Activated CD8-positive, alpha-beta T cell treated with anti-CD3 and anti-CD28 coated beads for 36 hours (primary cell): Measurements from ENCODE around the gene MOB3A. TPM values are rescaled to one million over a fixed set of nuclear protein-coding genes. Genes with fewer than 3 reads are reported as not detected.

Experiments
- ATAC-seq: fragments of 200-7000 bp; cut with Tn5 transposase; one replicate; pipeline ENCODE4 v1.10.0; 2021; ENCODE audit warnings: mild to moderate bottlenecking, moderate library complexity
- CTCF ChIA-PET: fragments of 350-600 bp; sonication (Branson Sonifier 250); formaldehyde crosslinking; loops from one replicate; lab custom pipeline; 2021; ENCODE audit warnings: antibody characterized with exemption; lab: Charles Lee
- POLR2A ChIA-PET: fragments of 350-600 bp; sonication (Branson Sonifier 250); formaldehyde crosslinking; loops from one replicate; lab custom pipeline; 2021; ENCODE audit warnings: antibody characterized with exemption; lab: Charles Lee
- DNase-seq: peaks from one replicate; pipeline ENCODE4 v3.0.0-alpha.2; 2020
- H3K27ac Mint-ChIP-seq: one replicate; pipeline ENCODE4 v1.8.0; 2021; ENCODE audit warnings: mild to moderate bottlenecking, mixed read lengths
- H3K27me3 Mint-ChIP-seq: one replicate; pipeline ENCODE4 v1.8.0; 2021; ENCODE audit warnings: mixed read lengths
- H3K36me3 Mint-ChIP-seq: one replicate; pipeline ENCODE4 v1.8.0; 2021; ENCODE audit warnings: low read depth, mixed read lengths
- H3K4me1 Mint-ChIP-seq: one replicate; pipeline ENCODE4 v1.8.0; 2021; ENCODE audit warnings: low read depth, mixed read lengths
- H3K4me3 Mint-ChIP-seq: one replicate; pipeline ENCODE4 v1.8.0; 2021; ENCODE audit warnings: mild to moderate bottlenecking, moderate library complexity, mixed read lengths
- H3K9me3 Mint-ChIP-seq: one replicate; pipeline ENCODE4 v1.8.0; 2021; ENCODE audit warnings: mixed read lengths
- CTCF ChIP-seq: fragments of 200-600 bp; IDR thresholded peaks from one replicate; pipeline ENCODE4 v1.8.0; 2022; ENCODE audit warnings: antibody characterized with exemption, mild to moderate bottlenecking
- intact Hi-C: fragments of 100-400 bp; cut with micrococcal nuclease; formaldehyde crosslinking; loops from one replicate; pipeline ENCODE4 v1.10.0; 2022
- total RNA-seq, 2 experiments: library from RNA; stranded (reverse); gene quantifications; one replicate each; pipeline ENCODE4 v1.2.3, GENCODE V29; 2021

The MOB3A gene
- total RNA-seq, 2 experiments from 2014 or later, result 175 to 185 TPM

- H3K9me3 Mint-ChIP-seq, result no peaks in the 10 kb centered on the region
- ATAC-seq (peak; percentile 10), DNase-seq (peak; percentile 78)
- peak overlapping the region; percentile 76 for H3K27ac Mint-ChIP-seq
- intact Hi-C loops, result loop anchor here (5.0 kb wide), 1 partner anchor 37 kb away; no protein-coding TSS in a partner anchor
- peak overlapping the region; percentile 83 for H3K4me3 Mint-ChIP-seq
- TF ChIP-seq CTCF, result no peak
- H3K27me3 Mint-ChIP-seq, result no peaks in the 10 kb centered on the region
- POLR2A ChIA-PET, result interaction anchor here (0.8 to 4.2 kb wide), 6 partner anchors 9 to 45 kb away, joined by 3 to 27 read pairs (median 6); no protein-coding TSS in a partner anchor
- H3K36me3 Mint-ChIP-seq, result peaks cover 16% of the 10 kb centered on the region
- peaks cover 47% of the 10 kb centered on the region for H3K4me1 Mint-ChIP-seq
- CTCF ChIA-PET, result interaction anchor here (1.0 kb wide), 1 partner anchor 30 kb away, joined by 4 read pairs; no protein-coding TSS in a partner anchor
Measured at GRCh38 chr19:2049741-2050348, 46.3 kb downstream of the MOB3A start.

DNA sequence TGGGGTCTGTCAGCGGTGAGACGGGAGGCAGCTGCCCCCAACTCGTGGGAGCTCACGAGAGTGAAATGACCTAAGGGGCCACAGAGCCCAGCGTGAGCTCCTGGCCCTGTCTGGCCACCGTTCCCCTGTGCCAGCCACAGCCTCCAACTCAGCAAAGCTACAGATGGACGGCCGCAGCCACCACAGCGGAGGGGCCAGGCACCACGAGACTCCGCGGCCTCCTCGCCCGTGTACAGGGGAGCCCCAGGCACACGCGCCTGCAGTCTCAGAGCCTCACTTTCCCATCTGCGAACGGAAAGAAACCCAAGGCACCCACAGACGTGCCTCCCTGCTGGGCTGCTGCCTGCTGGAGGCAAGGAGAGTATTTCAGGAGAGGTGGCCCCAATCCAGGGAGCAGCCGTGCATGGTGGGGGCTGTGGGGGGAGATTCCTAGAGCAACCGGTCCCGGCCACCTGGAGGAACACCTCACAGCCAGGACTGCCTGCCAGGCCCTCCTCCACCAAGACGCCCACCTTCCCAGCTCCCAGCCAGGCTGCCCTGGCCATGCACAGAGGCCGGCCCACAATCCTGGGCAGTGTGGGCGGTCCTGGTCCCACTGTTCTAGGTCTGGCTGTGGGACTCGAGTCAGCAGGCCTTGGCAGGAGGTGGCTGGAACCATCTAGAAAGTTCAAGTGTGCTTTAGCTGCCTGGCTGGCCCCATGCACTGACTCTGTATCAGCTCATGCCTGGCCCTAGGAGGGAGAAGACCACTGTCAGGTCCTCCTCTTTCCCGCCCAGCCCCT lies 47.0 kb downstream of the MOB3A start:
- ChIA-PET POLR2A (interaction anchor here (0.6 to 4.2 kb wide), 10 partner anchors 10 to 173 kb away, joined by 3 to 27 read pairs (median 4); no protein-coding TSS in a partner anchor), CTCF (no interaction called here)
- Mint-ChIP-seq H3K27ac (peak overlapping the region; percentile 76), H3K4me3 (peak overlapping the region; percentile 83), H3K36me3 (peaks cover 18% of the 10 kb centered on the region), H3K27me3 (no peaks in the 10 kb centered on the region), H3K4me1 (peaks cover 46% of the 10 kb centered on the region), H3K9me3 (no peaks in the 10 kb centered on the region)
- DNase-seq, result no peak
- TF ChIP-seq CTCF, result no peak
- no peak for ATAC-seq
- intact Hi-C loops, result no loop called here

GRCh38 chr19:2048104-2048958 lies 47.8 kb downstream of the MOB3A start:
- Mint-ChIP-seq H3K36me3 (peaks cover 20% of the 10 kb centered on the region), H3K4me1 (peaks cover 48% of the 10 kb centered on the region), H3K4me3 (peak overlapping the region; percentile 83), H3K27me3 (no peaks in the 10 kb centered on the region), H3K9me3 (no peaks in the 10 kb centered on the region), H3K27ac (peak overlapping the region; percentile 64)
- no peak for DNase-seq
- CTCF ChIA-PET, result no interaction called here
- POLR2A ChIA-PET, result interaction anchor here (0.6 to 4.2 kb wide), 8 partner anchors 9 to 172 kb away, joined by 3 to 27 read pairs (median 4); no protein-coding TSS in a partner anchor
- ATAC-seq, result no peak
- no peak for TF ChIP-seq CTCF
- intact Hi-C loops, result no loop called here

GRCh38 chr19:2047449-2048103 lies 48.5 kb downstream of the MOB3A start:
- Mint-ChIP-seq H3K27me3 (no peaks in the 10 kb centered on the region), H3K36me3 (peaks cover 26% of the 10 kb centered on the region), H3K4me3 (peak overlapping the region; percentile 45), H3K4me1 (peaks cover 53% of the 10 kb centered on the region), H3K9me3 (no peaks in the 10 kb centered on the region), H3K27ac (peak overlapping the region; percentile 55)
- TF ChIP-seq CTCF, result no peak
- CTCF ChIA-PET, result no interaction called here
- peak; percentile 54 for DNase-seq
- ATAC-seq, result no peak
- intact Hi-C loops, result no loop called here
- POLR2A ChIA-PET, result interaction anchor here (1.4 to 4.2 kb wide), 3 partner anchors 8 to 11 kb away, joined by 4 to 27 read pairs (median 27); no protein-coding TSS in a partner anchor
